ENCODE data around the gene IGFL2.
"Not testable (repeated sequence)": the region's sequence is repeated elsewhere in the genome, so short reads cannot be mapped to it uniquely, and the experiment has no call there.

The IGFL2 gene

GRCh38 chr19:46189971-46190888 is 42.2 kb downstream of the IGFL2 start:
- no peaks in the 10 kb centered on the region for H3K27me3 ChIP-seq (ENCODE audit: control insufficient read depth, insufficient read depth, low read length)

GRCh38 chr19:46191356-46191755 is 43.3 kb downstream of the IGFL2 start:
- no peaks in the 10 kb centered on the region for H3K36me3 ChIP-seq (ENCODE audit: control insufficient read depth, insufficient read depth, low read length)
- H3K27ac ChIP-seq (ENCODE audit: low read depth, low read length): no peak overlapping the region
- no peak overlapping the region for H3K4me3 ChIP-seq (ENCODE audit: low read depth, low read length)
- H3K9ac ChIP-seq (ENCODE audit: low read depth, low read length): no peak overlapping the region
- H3K27me3 ChIP-seq (ENCODE audit: control insufficient read depth, insufficient read depth, low read length): no peaks in the 10 kb centered on the region
- H3K9me3 ChIP-seq (ENCODE audit: control insufficient read depth, insufficient read depth, low read length): no peaks in the 10 kb centered on the region
- no peaks in the 10 kb centered on the region for H3K4me1 ChIP-seq (ENCODE audit: control insufficient read depth, insufficient read depth, low read length)

More at GRCh38 chr19:46189971-46190888, 42.2 kb downstream of the IGFL2 start:
- Histone ChIP-seq H3K4me1 (ENCODE audit: control insufficient read depth, insufficient read depth, low read length) (no peaks in the 10 kb centered on the region), H3K36me3 (ENCODE audit: control insufficient read depth, insufficient read depth, low read length) (no peaks in the 10 kb centered on the region), H3K27ac (ENCODE audit: low read depth, low read length) (no peak overlapping the region), H3K4me3 (ENCODE audit: low read depth, low read length) (no peak overlapping the region), H3K9ac (ENCODE audit: low read depth, low read length) (no peak overlapping the region), H3K9me3 (ENCODE audit: control insufficient read depth, insufficient read depth, low read length) (no peaks in the 10 kb centered on the region)

GRCh38 chr19:46191972-46192371 is 43.9 kb downstream of the IGFL2 start:
- Histone ChIP-seq H3K27ac (ENCODE audit: low read depth, low read length) (no peak overlapping the region), H3K9ac (ENCODE audit: low read depth, low read length) (no peak overlapping the region), H3K4me3 (ENCODE audit: low read depth, low read length) (no peak overlapping the region), H3K27me3 (ENCODE audit: control insufficient read depth, insufficient read depth, low read length) (no peaks in the 10 kb centered on the region), H3K9me3 (ENCODE audit: control insufficient read depth, insufficient read depth, low read length) (no peaks in the 10 kb centered on the region), H3K36me3 (ENCODE audit: control insufficient read depth, insufficient read depth, low read length) (no peaks in the 10 kb centered on the region), H3K4me1 (ENCODE audit: control insufficient read depth, insufficient read depth, low read length) (no peaks in the 10 kb centered on the region)

GRCh38 chr19:46192626-46192991 is 44.6 kb downstream of the IGFL2 start:
- H3K27ac ChIP-seq (ENCODE audit: low read depth, low read length); H3K9me3 ChIP-seq (ENCODE audit: control insufficient read depth, insufficient read depth, low read length); H3K9ac ChIP-seq (ENCODE audit: low read depth, low read length); H3K36me3 ChIP-seq (ENCODE audit: control insufficient read depth, insufficient read depth, low read length); H3K27me3 ChIP-seq (ENCODE audit: control insufficient read depth, insufficient read depth, low read length); H3K4me3 ChIP-seq (ENCODE audit: low read depth, low read length); H3K4me1 ChIP-seq (ENCODE audit: control insufficient read depth, insufficient read depth, low read length): not testable (repeated sequence)

GRCh38 chr19:46192992-46193650 is 45.1 kb downstream of the IGFL2 start:
- Histone ChIP-seq H3K9ac (ENCODE audit: low read depth, low read length) (no peak overlapping the region), H3K4me1 (ENCODE audit: control insufficient read depth, insufficient read depth, low read length) (no peaks in the 10 kb centered on the region), H3K36me3 (ENCODE audit: control insufficient read depth, insufficient read depth, low read length) (no peaks in the 10 kb centered on the region)

GRCh38 chr19:46193678-46194077 is 45.6 kb downstream of the IGFL2 start:
- no peaks in the 10 kb centered on the region for H3K9me3 ChIP-seq (ENCODE audit: control insufficient read depth, insufficient read depth, low read length)
- H3K4me1 ChIP-seq (ENCODE audit: control insufficient read depth, insufficient read depth, low read length): no peaks in the 10 kb centered on the region
- no peak overlapping the region for H3K27ac ChIP-seq (ENCODE audit: low read depth, low read length)
- H3K9ac ChIP-seq (ENCODE audit: low read depth, low read length): no peak overlapping the region
- H3K27me3 ChIP-seq (ENCODE audit: control insufficient read depth, insufficient read depth, low read length): no peaks in the 10 kb centered on the region
- H3K4me3 ChIP-seq (ENCODE audit: low read depth, low read length): no peak overlapping the region
- H3K36me3 ChIP-seq (ENCODE audit: control insufficient read depth, insufficient read depth, low read length): no peaks in the 10 kb centered on the region

More at GRCh38 chr19:46192992-46193650, 45.1 kb downstream of the IGFL2 start:
- Histone ChIP-seq H3K27ac (ENCODE audit: low read depth, low read length) (no peak overlapping the region), H3K9me3 (ENCODE audit: control insufficient read depth, insufficient read depth, low read length) (no peaks in the 10 kb centered on the region), H3K4me3 (ENCODE audit: low read depth, low read length) (no peak overlapping the region), H3K27me3 (ENCODE audit: control insufficient read depth, insufficient read depth, low read length) (no peaks in the 10 kb centered on the region)

GRCh38 chr19:46195104-46195503 is 47.1 kb downstream of the IGFL2 start:
- no peaks in the 10 kb centered on the region for H3K36me3 ChIP-seq (ENCODE audit: control insufficient read depth, insufficient read depth, low read length)
- no peaks in the 10 kb centered on the region for H3K4me1 ChIP-seq (ENCODE audit: control insufficient read depth, insufficient read depth, low read length)
- H3K27me3 ChIP-seq (ENCODE audit: control insufficient read depth, insufficient read depth, low read length): no peaks in the 10 kb centered on the region
- no peak overlapping the region for H3K27ac ChIP-seq (ENCODE audit: low read depth, low read length)
- H3K9me3 ChIP-seq (ENCODE audit: control insufficient read depth, insufficient read depth, low read length): no peaks in the 10 kb centered on the region
- no peak overlapping the region for H3K9ac ChIP-seq (ENCODE audit: low read depth, low read length)
- no peak overlapping the region for H3K4me3 ChIP-seq (ENCODE audit: low read depth, low read length)

GRCh38 chr19:46195919-46196318 is 47.9 kb downstream of the IGFL2 start:
- not testable (repeated sequence) for H3K4me1 ChIP-seq (ENCODE audit: control insufficient read depth, insufficient read depth, low read length); H3K9ac ChIP-seq (ENCODE audit: low read depth, low read length); H3K4me3 ChIP-seq (ENCODE audit: low read depth, low read length); H3K27me3 ChIP-seq (ENCODE audit: control insufficient read depth, insufficient read depth, low read length); H3K36me3 ChIP-seq (ENCODE audit: control insufficient read depth, insufficient read depth, low read length); H3K27ac ChIP-seq (ENCODE audit: low read depth, low read length); H3K9me3 ChIP-seq (ENCODE audit: control insufficient read depth, insufficient read depth, low read length)

- no peaks in the 10 kb centered on the region for H3K9me3 ChIP-seq (ENCODE audit: control insufficient read depth, insufficient read depth, low read length)
- H3K27ac ChIP-seq (ENCODE audit: low read depth, low read length): no peak overlapping the region
Observed at GRCh38 chr19:46196410-46197124, 48.5 kb downstream of the IGFL2 start.

GRCh38 chr19:46197314-46198070 is 49.5 kb downstream of the IGFL2 start:
- Histone ChIP-seq H3K9ac (ENCODE audit: low read depth, low read length) (no peak overlapping the region), H3K27me3 (ENCODE audit: control insufficient read depth, insufficient read depth, low read length) (no peaks in the 10 kb centered on the region), H3K27ac (ENCODE audit: low read depth, low read length) (no peak overlapping the region), H3K4me1 (ENCODE audit: control insufficient read depth, insufficient read depth, low read length) (no peaks in the 10 kb centered on the region), H3K9me3 (ENCODE audit: control insufficient read depth, insufficient read depth, low read length) (no peaks in the 10 kb centered on the region), H3K36me3 (ENCODE audit: control insufficient read depth, insufficient read depth, low read length) (no peaks in the 10 kb centered on the region), H3K4me3 (ENCODE audit: low read depth, low read length) (no peak overlapping the region)

More at GRCh38 chr19:46196410-46197124, 48.5 kb downstream of the IGFL2 start:
- no peaks in the 10 kb centered on the region for H3K27me3 ChIP-seq (ENCODE audit: control insufficient read depth, insufficient read depth, low read length)
- no peak overlapping the region for H3K9ac ChIP-seq (ENCODE audit: low read depth, low read length)
- H3K4me1 ChIP-seq (ENCODE audit: control insufficient read depth, insufficient read depth, low read length): no peaks in the 10 kb centered on the region
- H3K4me3 ChIP-seq (ENCODE audit: low read depth, low read length): no peak overlapping the region
- H3K36me3 ChIP-seq (ENCODE audit: control insufficient read depth, insufficient read depth, low read length): no peaks in the 10 kb centered on the region
